Activated CD8-positive, alpha-beta T cell treated with anti-CD3 and anti-CD28 coated beads for 36 hours (primary cell): ENCODE data around the gene COL5A1. TPM values are rescaled to one million over a fixed set of nuclear protein-coding genes. Genes with fewer than 3 reads are reported as not detected.

Experiments used
- ATAC-seq: fragments of 200-7000 bp; cut with Tn5 transposase; one replicate; pipeline ENCODE4 v1.10.0; 2021; ENCODE audit warnings: mild to moderate bottlenecking, moderate library complexity
- CTCF ChIA-PET: fragments of 350-600 bp; sonication (Branson Sonifier 250); formaldehyde crosslinking; loops from one replicate; lab custom pipeline; 2021; ENCODE audit warnings: antibody characterized with exemption; lab: Charles Lee
- POLR2A ChIA-PET: fragments of 350-600 bp; sonication (Branson Sonifier 250); formaldehyde crosslinking; loops from one replicate; lab custom pipeline; 2021; ENCODE audit warnings: antibody characterized with exemption; lab: Charles Lee
- DNase-seq: peaks from one replicate; pipeline ENCODE4 v3.0.0-alpha.2; 2020
- H3K27ac Mint-ChIP-seq: one replicate; pipeline ENCODE4 v1.8.0; 2021; ENCODE audit warnings: mild to moderate bottlenecking, mixed read lengths
- H3K27me3 Mint-ChIP-seq: one replicate; pipeline ENCODE4 v1.8.0; 2021; ENCODE audit warnings: mixed read lengths
- H3K36me3 Mint-ChIP-seq: one replicate; pipeline ENCODE4 v1.8.0; 2021; ENCODE audit warnings: low read depth, mixed read lengths
- H3K4me1 Mint-ChIP-seq: one replicate; pipeline ENCODE4 v1.8.0; 2021; ENCODE audit warnings: low read depth, mixed read lengths
- H3K4me3 Mint-ChIP-seq: one replicate; pipeline ENCODE4 v1.8.0; 2021; ENCODE audit warnings: mild to moderate bottlenecking, moderate library complexity, mixed read lengths
- H3K9me3 Mint-ChIP-seq: one replicate; pipeline ENCODE4 v1.8.0; 2021; ENCODE audit warnings: mixed read lengths
- intact Hi-C: fragments of 100-400 bp; cut with micrococcal nuclease; formaldehyde crosslinking; loops from one replicate; pipeline ENCODE4 v1.10.0; 2022
- total RNA-seq, 2 experiments: library from RNA; stranded (reverse); gene quantifications; one replicate each; pipeline ENCODE4 v1.2.3, GENCODE V29; 2021
- TF ChIP-seq, protein P1 (sequence below): fragments of 200-600 bp; IDR thresholded peaks from one replicate; pipeline ENCODE4 v1.8.0; 2022; ENCODE audit warnings: antibody characterized with exemption, mild to moderate bottlenecking

The COL5A1 gene
- total RNA-seq, 2 experiments from 2014 or later: 0.29 to 0.34 TPM

DNA sequence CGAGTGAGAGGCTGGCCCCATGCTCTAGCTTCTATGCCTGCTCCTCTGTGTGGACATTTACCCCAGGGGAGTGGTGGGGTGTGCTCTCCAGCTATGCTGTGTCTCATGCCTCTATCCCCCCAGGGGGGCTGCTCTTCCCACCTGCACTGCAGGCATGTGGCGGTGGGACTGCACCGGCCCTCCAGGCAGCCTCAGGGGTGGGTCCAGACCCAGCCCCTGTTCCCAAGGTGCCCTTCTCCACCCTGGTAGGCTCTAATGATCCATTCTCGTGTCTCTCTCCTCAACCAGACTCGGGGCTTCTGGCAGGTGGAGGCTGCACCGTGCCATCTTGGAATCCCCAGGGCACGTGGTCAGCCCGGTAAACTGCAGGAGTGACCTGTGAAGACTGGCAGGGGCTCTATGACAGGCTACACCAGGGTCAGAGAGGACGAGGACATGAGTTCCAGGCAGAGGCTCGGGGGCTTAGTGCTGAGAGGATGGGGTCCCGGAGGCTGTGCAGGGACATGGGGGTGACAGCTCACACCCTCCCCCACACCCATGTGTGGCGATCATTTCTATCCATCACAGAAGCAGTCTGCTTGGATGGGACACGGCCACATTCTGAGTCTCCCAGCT, 22.7 kb upstream of the COL5A1 start:
- Mint-ChIP-seq H3K27me3 (peaks cover under 1% of the 10 kb centered on the region), H3K4me3 (no peak overlapping the region), H3K36me3 (no peaks in the 10 kb centered on the region), H3K27ac (no peak overlapping the region), H3K4me1 (no peaks in the 10 kb centered on the region), H3K9me3 (peaks cover 2% of the 10 kb centered on the region)
- CTCF ChIA-PET: no interaction called here
- POLR2A ChIA-PET: interaction anchor here (0.6 kb wide), 1 partner anchor 431 kb away, joined by 3 read pairs; no protein-coding TSS in a partner anchor
- intact Hi-C loops: no loop called here
- TF ChIP-seq, protein P1, sequence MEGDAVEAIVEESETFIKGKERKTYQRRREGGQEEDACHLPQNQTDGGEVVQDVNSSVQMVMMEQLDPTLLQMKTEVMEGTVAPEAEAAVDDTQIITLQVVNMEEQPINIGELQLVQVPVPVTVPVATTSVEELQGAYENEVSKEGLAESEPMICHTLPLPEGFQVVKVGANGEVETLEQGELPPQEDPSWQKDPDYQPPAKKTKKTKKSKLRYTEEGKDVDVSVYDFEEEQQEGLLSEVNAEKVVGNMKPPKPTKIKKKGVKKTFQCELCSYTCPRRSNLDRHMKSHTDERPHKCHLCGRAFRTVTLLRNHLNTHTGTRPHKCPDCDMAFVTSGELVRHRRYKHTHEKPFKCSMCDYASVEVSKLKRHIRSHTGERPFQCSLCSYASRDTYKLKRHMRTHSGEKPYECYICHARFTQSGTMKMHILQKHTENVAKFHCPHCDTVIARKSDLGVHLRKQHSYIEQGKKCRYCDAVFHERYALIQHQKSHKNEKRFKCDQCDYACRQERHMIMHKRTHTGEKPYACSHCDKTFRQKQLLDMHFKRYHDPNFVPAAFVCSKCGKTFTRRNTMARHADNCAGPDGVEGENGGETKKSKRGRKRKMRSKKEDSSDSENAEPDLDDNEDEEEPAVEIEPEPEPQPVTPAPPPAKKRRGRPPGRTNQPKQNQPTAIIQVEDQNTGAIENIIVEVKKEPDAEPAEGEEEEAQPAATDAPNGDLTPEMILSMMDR: no peak
- DNase-seq: no peak
- no peak for ATAC-seq

DNA sequence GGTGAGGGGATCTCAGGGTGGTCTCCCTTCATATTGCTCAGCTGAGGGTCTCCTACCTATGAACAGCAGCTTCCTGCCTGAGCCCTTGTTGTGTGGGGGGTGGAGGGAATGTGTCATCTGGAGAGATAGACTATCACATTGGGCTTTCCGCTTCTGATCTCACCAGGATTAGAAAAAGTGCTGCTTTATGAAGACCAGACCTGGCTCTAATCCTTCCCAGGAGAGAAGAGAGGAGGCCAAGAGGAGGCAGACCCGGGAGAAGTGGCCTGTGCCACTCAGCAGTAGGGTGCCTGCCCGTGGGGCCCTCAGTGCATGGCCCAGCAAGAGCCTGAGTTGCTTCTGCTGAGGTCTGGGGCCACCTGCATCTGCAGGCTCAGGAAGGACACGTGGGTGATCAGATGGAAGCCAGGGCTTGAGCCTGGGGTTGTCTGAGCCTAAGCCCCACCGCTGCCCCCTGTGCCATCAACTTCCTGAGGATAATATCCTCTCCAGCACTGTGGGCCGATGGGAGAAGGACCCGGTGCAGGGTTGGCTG, 22.1 kb upstream of the COL5A1 start:
- Mint-ChIP-seq H3K36me3 (no peaks in the 10 kb centered on the region), H3K9me3 (no peaks in the 10 kb centered on the region), H3K27me3 (no peaks in the 10 kb centered on the region), H3K4me3 (no peak overlapping the region), H3K4me1 (no peaks in the 10 kb centered on the region), H3K27ac (no peak overlapping the region)
- ChIA-PET POLR2A (interaction anchor here (0.6 kb wide), 1 partner anchor 432 kb away, joined by 3 read pairs; no protein-coding TSS in a partner anchor), CTCF (no interaction called here)
- intact Hi-C loops: no loop called here
- no peak for ATAC-seq
- TF ChIP-seq, protein P1: no peak
- no peak for DNase-seq

DNA sequence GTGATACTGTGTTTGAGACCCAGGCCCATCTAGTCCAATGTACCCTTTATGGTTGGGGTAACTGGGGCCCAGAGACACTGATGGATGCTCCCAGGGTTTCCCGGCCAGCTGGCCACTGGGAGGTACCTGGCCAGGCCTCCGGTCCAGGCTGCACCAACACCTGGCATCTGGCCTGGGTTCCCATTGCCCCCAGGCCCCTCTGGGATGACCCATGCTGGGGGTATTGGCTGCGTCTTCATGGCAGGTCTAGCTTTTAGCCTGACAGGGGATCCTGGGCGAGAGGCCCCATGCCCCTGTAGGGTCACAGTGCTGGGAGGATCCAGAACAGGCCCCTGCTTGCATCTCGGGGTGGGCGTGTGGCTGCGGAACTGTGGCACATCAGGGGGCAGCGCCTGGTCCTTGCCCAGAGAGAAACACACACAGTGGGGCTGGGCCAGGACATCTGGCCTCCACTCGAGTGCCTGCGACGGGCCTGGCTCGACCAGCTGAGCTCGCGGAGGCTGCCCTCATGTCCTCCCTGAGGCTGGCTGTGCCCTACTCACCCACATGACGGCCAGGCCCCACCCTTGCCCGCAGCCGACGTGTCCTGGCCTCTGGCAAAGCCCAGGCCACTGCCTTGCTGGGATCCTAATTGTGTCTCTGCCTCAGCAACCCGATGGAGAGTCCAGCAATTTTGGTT, 21.5 kb upstream of the COL5A1 start:
- no peaks in the 10 kb centered on the region for H3K27me3 Mint-ChIP-seq
- no peaks in the 10 kb centered on the region for H3K4me1 Mint-ChIP-seq
- H3K4me3 Mint-ChIP-seq: no peak overlapping the region
- H3K9me3 Mint-ChIP-seq: no peaks in the 10 kb centered on the region
- intact Hi-C loops: no loop called here
- DNase-seq: no peak
- ATAC-seq: no peak
- H3K27ac Mint-ChIP-seq: no peak overlapping the region
- H3K36me3 Mint-ChIP-seq: no peaks in the 10 kb centered on the region
- CTCF ChIA-PET: no interaction called here
- TF ChIP-seq, protein P1: no peak
- POLR2A ChIA-PET: no interaction called here

DNA sequence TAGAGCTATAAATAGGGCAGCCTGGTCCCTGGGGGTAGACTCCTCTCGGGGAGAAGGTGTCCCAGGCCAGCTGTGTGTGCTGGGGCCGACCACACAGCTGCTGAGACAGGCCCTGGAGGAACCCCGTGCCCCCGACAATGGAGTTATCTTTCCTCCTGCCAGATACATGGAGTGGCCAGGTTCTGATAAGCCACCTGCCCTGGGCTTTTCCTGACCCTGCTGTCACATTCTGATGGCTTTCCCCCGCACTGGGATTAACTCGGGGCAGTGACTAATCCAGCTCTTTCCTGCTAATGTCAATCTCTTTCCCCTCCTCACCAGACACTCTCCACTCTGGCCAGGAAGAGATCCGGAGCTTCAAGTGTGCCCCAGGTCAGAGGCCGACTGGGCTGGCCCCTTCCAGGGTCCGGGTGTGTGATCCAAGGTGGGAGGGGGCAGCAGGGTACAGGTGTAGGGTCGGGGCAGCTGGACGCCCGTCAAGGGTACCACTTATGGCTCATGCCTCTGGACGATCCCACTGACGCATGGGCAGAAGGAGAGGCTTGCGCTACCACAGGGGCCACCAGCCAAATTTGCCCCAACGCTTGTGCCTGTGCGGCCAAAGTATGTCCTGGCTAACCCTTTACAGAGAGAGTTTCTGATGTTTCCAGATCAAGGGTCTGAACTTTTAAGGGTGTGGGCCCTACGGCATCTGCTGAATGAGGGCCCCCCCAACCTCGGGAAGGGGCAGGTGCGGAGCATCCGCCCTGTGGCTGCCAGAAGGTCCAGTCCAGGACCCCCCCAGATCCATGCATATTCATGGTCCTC, 20.6 kb upstream of the COL5A1 start:
- H3K27ac Mint-ChIP-seq: no peak overlapping the region
- intact Hi-C loops: no loop called here
- H3K4me1 Mint-ChIP-seq: no peaks in the 10 kb centered on the region
- H3K27me3 Mint-ChIP-seq: no peaks in the 10 kb centered on the region
- ChIA-PET CTCF (no interaction called here), POLR2A (no interaction called here)
- TF ChIP-seq, protein P1: no peak
- H3K9me3 Mint-ChIP-seq: no peaks in the 10 kb centered on the region
- no peak for DNase-seq
- no peak for ATAC-seq
- no peaks in the 10 kb centered on the region for H3K36me3 Mint-ChIP-seq
- no peak overlapping the region for H3K4me3 Mint-ChIP-seq
